Measurements from ENCODE around the gene ERN1. TPM values are rescaled to one million over a fixed set of nuclear protein-coding genes. Genes with fewer than 3 reads are reported as not detected.
A peak's percentile ranks its signal among the peaks of the same experiment; 100 is the strongest.

The ERN1 gene
- total and polyA plus RNA-seq, 8 donors: 10.6 to 45.0 (median 11.5) TPM

GRCh38 chr17:64147110-64148016 lies 17.4 kb upstream of the ERN1 start:
- DNase-seq (no peak), ATAC-seq (no peak)
- H3K4me1 ChIP-seq: peaks cover 15 to 53% of the 10 kb centered on the region in 2 donors
- H3K4me3 ChIP-seq: peak overlapping the region in 1 of 2 donors; percentile 66
- intact Hi-C loops (cut with DNase I): no loop called here
- TF ChIP-seq CTCF (IDR thresholded peaks at IDR 0.05): no peak
- no peaks in the 10 kb centered on the region for H3K27me3 ChIP-seq
- H3K9me3 ChIP-seq: no peaks in the 10 kb centered on the region
- H3K27ac ChIP-seq: peak overlapping the region; percentile 88 to 95
- peaks cover 0 to 11% of the 10 kb centered on the region in 2 donors for H3K36me3 ChIP-seq

- DNase-seq: peak; percentile 66 to 83 (median 73)
- H3K4me1 ChIP-seq: peaks cover 15 to 53% of the 10 kb centered on the region in 2 donors
- ATAC-seq: peak; percentile 53
- no peaks in the 10 kb centered on the region for H3K27me3 ChIP-seq
- intact Hi-C loops (cut with DNase I): no loop called here
- H3K9me3 ChIP-seq: no peaks in the 10 kb centered on the region
- H3K4me3 ChIP-seq: peak overlapping the region; percentile 66 to 77
- no peak for TF ChIP-seq CTCF (IDR thresholded peaks at IDR 0.05)
- H3K36me3 ChIP-seq: peaks cover 0 to 8% of the 10 kb centered on the region in 2 donors
- peak overlapping the region; percentile 88 to 95 for H3K27ac ChIP-seq
Observed at GRCh38 chr17:64146418-64147109, 16.6 kb upstream of the ERN1 start.

GRCh38 chr17:64145751-64146417 lies 15.9 kb upstream of the ERN1 start:
- Histone ChIP-seq H3K27ac (peak overlapping the region; percentile 88 to 95), H3K27me3 (no peaks in the 10 kb centered on the region), H3K4me1 (peaks cover 14 to 53% of the 10 kb centered on the region in 2 donors), H3K9me3 (no peaks in the 10 kb centered on the region), H3K36me3 (peaks cover 0 to 8% of the 10 kb centered on the region in 2 donors), H3K4me3 (peak overlapping the region; percentile 66 to 77)
- ATAC-seq: peak; percentile 97
- TF ChIP-seq CTCF (IDR thresholded peaks at IDR 0.05): no peak
- DNase-seq: peak; percentile 93 to 99 (median 98)
- intact Hi-C loops (cut with DNase I): no loop called here

GRCh38 chr17:64145375-64145750 lies 15.4 kb upstream of the ERN1 start:
- Histone ChIP-seq H3K4me3 (peak overlapping the region; percentile 66 to 77), H3K4me1 (peaks cover 9 to 48% of the 10 kb centered on the region in 2 donors), H3K36me3 (peaks cover 0 to 7% of the 10 kb centered on the region in 2 donors), H3K9me3 (no peaks in the 10 kb centered on the region), H3K27ac (peak overlapping the region; percentile 88 to 95), H3K27me3 (no peaks in the 10 kb centered on the region)
- intact Hi-C loops (cut with DNase I): no loop called here
- no peak for DNase-seq
- peak; percentile 2 for ATAC-seq
- no peak for TF ChIP-seq CTCF (IDR thresholded peaks at IDR 0.05)
